Lung (tissue), 12 donors: ENCODE data around the gene ADNP. TPM values are rescaled to one million over a fixed set of nuclear protein-coding genes. Genes with fewer than 3 reads are reported as not detected.

Source experiments
- ATAC-seq: fragments of 200-7000 bp; cut with Tn5 transposase; one replicate; pipeline ENCODE4 v1.9.1; 2020; ENCODE audit warnings: moderate number of reproducible peaks; ENCODE audit not compliant: insufficient read depth, low FRiP score
- DNase-seq, 3 donors: peaks; one replicate each; pipeline ENCODE4 v3.0.0-alpha.2; 2013 to 2017
- H3K27ac ChIP-seq, 2 donors: one replicate each; pipeline ENCODE4 v1.5.1; 2013; ENCODE audit warnings: mild to moderate bottlenecking in 2 of 2, moderate library complexity in 2 of 2, control low read depth in 1 of 2, inconsistent platforms in 1 of 2, low read depth in 1 of 2, low read length in 1 of 2
- H3K27me3 ChIP-seq, 3 donors: one replicate each; pipeline ENCODE4 v1.5.1; 2013; ENCODE audit warnings: low read length in 2 of 3; ENCODE audit not compliant: control insufficient read depth in 3 of 3, insufficient read depth in 3 of 3
- H3K36me3 ChIP-seq, 4 donors: one replicate each; pipeline ENCODE4 v1.5.1; 2013; ENCODE audit warnings: low read length in 4 of 4, mild to moderate bottlenecking in 1 of 4, moderate library complexity in 1 of 4; ENCODE audit not compliant: control insufficient read depth in 4 of 4, insufficient read depth in 4 of 4
- H3K4me1 ChIP-seq, 5 donors: one replicate each; pipeline ENCODE4 v1.5.1; 2013; ENCODE audit warnings: low read length in 5 of 5, mild to moderate bottlenecking in 2 of 5, moderate library complexity in 1 of 5; ENCODE audit not compliant: control insufficient read depth in 5 of 5, insufficient read depth in 5 of 5
- H3K4me3 ChIP-seq: one replicate; pipeline ENCODE4 v1.5.1; 2013; ENCODE audit warnings: mild to moderate bottlenecking, control low read depth, moderate library complexity
- H3K9ac ChIP-seq, 2 donors: one replicate each; pipeline ENCODE4 v1.5.1; 2013; ENCODE audit warnings: low read length in 2 of 2, control low read depth in 1 of 2; ENCODE audit not compliant: insufficient read depth in 1 of 2
- H3K9me3 ChIP-seq, 4 donors: one replicate each; pipeline ENCODE4 v1.5.1; 2013; ENCODE audit warnings: low read length in 3 of 4, mild to moderate bottlenecking in 1 of 4, moderate library complexity in 1 of 4; ENCODE audit not compliant: control insufficient read depth in 4 of 4, insufficient read depth in 3 of 4
- CTCF ChIP-seq: IDR thresholded peaks from 2 replicates; pipeline ENCODE4 v1.5.1; 2012; ENCODE audit warnings: mild to moderate bottlenecking; ENCODE audit errors: control extremely low read depth, extremely low read depth
- WGBS, 2 donors: extraction: QIAGEN DNeasy Blood & Tissue Kit; methylation state at CpG; one replicate each; pipeline ENCODE4 v1.1.7; 2013; 5-methylcytosine and 5-hydroxymethylcytosine counted together
- polyA plus RNA-seq, 2 donors: library from polyadenylated mRNA; stranded (reverse); fragments of 200-250 nt; gene quantifications; one replicate each; pipeline ENCODE4 v1.2.1, GENCODE V29; 2013
- total RNA-seq, 2 donors: library from RNA; depleted of rRNA in 1 of 2; stranded (reverse); fragments of >200 nt in 1 of 2; gene quantifications; one replicate each; pipeline ENCODE4 v1.2.1, GENCODE V29; 2014 to 2021
- donor health status: control.
- donor health status: control.
- donor health status: Bipolar disorder and iron deficiency.
- donor health status: healthy.
- donor health status: DM: yes; HTN: yes; CAD: no.

The ADNP gene
- total and polyA plus RNA-seq, 4 donors = 18.0 to 81.5 (median 41.5) TPM

GRCh38 chr20:50977066-50978021 lies 46.1 kb upstream of the ADNP start:
- Histone ChIP-seq H3K36me3 (no peaks in the 10 kb centered on the region), H3K27ac (no peak overlapping the region), H3K4me3 (no peak overlapping the region), H3K9me3 (no peaks in the 10 kb centered on the region), H3K4me1 (peaks cover 0 to 4% (median 0%) of the 10 kb centered on the region in 5 donors), H3K27me3 (no peaks in the 10 kb centered on the region), H3K9ac (no peak overlapping the region)
- ATAC-seq (no peak), DNase-seq (no peak)
- TF ChIP-seq CTCF = no peak
- 50 to 69% methylated on average over 20 of the region's 20 CpGs for WGBS, 2 donors

- TF ChIP-seq CTCF = no peak
- H3K27me3 ChIP-seq = no peaks in the 10 kb centered on the region
- no peaks in the 10 kb centered on the region for H3K36me3 ChIP-seq
- WGBS, 2 donors = 89 to 92% methylated on average over 10 of the region's 10 CpGs
- no peak overlapping the region for H3K9ac ChIP-seq
- H3K4me3 ChIP-seq = no peak overlapping the region
- peaks cover 0 to under 1% (median 0%) of the 10 kb centered on the region in 5 donors for H3K4me1 ChIP-seq
- H3K27ac ChIP-seq = no peak overlapping the region
- DNase-seq (no peak), ATAC-seq (no peak)
- no peaks in the 10 kb centered on the region for H3K9me3 ChIP-seq
These were observed 44.6 kb upstream of the ADNP start for GRCh38 chr20:50975701-50976330.

- DNase-seq (no peak), ATAC-seq (no peak)
- H3K36me3 ChIP-seq = no peaks in the 10 kb centered on the region
- no peak overlapping the region for H3K9ac ChIP-seq
- no peak overlapping the region for H3K27ac ChIP-seq
- no peaks in the 10 kb centered on the region for H3K4me1 ChIP-seq
- 80 to 89% methylated on average over 8 of the region's 8 CpGs for WGBS, 2 donors
- TF ChIP-seq CTCF = no peak
- H3K4me3 ChIP-seq = no peak overlapping the region
- H3K9me3 ChIP-seq = no peaks in the 10 kb centered on the region
- no peaks in the 10 kb centered on the region for H3K27me3 ChIP-seq
These were observed 38.7 kb upstream of the ADNP start for GRCh38 chr20:50969912-50970311.
